ENCODE results near the gene APBB2. TPM values are rescaled to one million over a fixed set of nuclear protein-coding genes. Genes with fewer than 3 reads are reported as not detected.
A peak's percentile ranks its signal among the peaks of the same experiment; 100 is the strongest.

APBB2 gene
- total and polyA plus RNA-seq, 4 donors = 4.8 to 31.5 (median 11.2) TPM

DNA sequence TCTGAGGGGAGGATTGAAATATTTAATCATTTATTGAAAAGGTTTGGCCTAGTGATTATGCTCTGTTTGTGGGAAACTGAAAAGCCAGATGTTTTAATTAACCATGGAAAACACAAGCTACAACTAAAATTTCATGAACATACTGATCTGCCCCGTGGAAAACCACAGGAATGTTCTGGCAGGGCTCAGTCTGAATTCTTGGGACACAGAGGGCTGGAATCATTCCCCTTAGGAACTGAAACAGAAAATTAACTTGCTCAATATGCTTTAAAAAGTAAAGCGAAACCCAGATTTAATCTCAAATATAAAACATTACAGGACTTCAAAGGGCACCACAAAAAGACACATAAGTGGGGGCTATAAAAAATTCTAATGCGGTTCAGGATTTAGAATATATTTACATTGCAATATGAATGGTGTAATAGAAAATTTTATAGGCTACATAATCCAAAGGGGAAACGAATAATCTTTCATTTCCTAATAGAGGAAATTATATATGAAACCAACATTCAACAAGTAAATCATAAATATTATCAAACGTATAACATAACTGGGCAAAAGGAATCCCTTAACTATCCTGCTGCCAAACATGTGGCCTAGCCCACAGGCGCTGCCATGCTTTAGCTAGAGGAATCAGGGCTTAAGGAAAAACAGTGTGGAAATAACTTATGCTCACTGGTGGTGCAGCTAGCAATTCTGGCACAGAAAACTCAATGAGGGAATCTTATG lies 70.9 kb downstream of the APBB2 start:
- peak overlapping the region in 2 of 3 donors; percentile 6 to 15 for H3K4me3 ChIP-seq (ENCODE audit: low read depth in 1 of 3, low read length in 3 of 3)
- no peak for DNase-seq (ENCODE audit: low spot score)
- H3K9me3 ChIP-seq (ENCODE audit: control insufficient read depth in 4 of 4, low read length in 3 of 4) = no peaks in the 10 kb centered on the region
- TF ChIP-seq NR2F2 (IDR thresholded peaks at IDR 0.05) = peak; percentile 78
- TF ChIP-seq SP1 (IDR thresholded peaks at IDR 0.05) = peak; percentile 81
- peak; percentile 16 for TF ChIP-seq YY1 (IDR thresholded peaks at IDR 0.05)
- TF ChIP-seq RAD21 (IDR thresholded peaks at IDR 0.05) = peak in 1 of 2 donors; percentile 21
- TF ChIP-seq, protein P1, sequence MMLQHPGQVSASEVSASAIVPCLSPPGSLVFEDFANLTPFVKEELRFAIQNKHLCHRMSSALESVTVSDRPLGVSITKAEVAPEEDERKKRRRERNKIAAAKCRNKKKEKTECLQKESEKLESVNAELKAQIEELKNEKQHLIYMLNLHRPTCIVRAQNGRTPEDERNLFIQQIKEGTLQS (IDR thresholded peaks at IDR 0.05) = peak; percentile 44
- no peak for TF ChIP-seq RXRA (IDR thresholded peaks at IDR 0.05)
- TF ChIP-seq HNF4A (conservative IDR thresholded peaks at IDR 0.05) = peak in 1 of 2 donors; percentile 19
- peak; percentile 4 for TF ChIP-seq HNF4G (IDR thresholded peaks at IDR 0.05)
- TF ChIP-seq GABPA (IDR thresholded peaks at IDR 0.05 in 1 of 2, conservative IDR thresholded peaks at IDR 0.05 in 1 of 2) = no peak
- H3K4me1 ChIP-seq (ENCODE audit: control insufficient read depth in 4 of 4, insufficient read depth in 4 of 4, low read length in 3 of 4) = peaks cover 6 to 41% (median 30%) of the 10 kb centered on the region in 4 donors
- peak overlapping the region; percentile 24 to 45 for H3K9ac ChIP-seq (ENCODE audit: low read depth in 1 of 2, low read length in 2 of 2)
- no peaks in the 10 kb centered on the region for H3K27me3 ChIP-seq (ENCODE audit: control insufficient read depth in 4 of 4, insufficient read depth in 4 of 4, low read length in 3 of 4)
- no peaks in the 10 kb centered on the region for H3K36me3 ChIP-seq (ENCODE audit: control insufficient read depth in 4 of 4, insufficient read depth in 3 of 4, low read depth in 1 of 4, low read length in 3 of 4)
- H3K27ac ChIP-seq (ENCODE audit: low read depth in 1 of 2, low read length in 2 of 2) = peak overlapping the region; percentile 65 to 91
- WGBS = 29% methylated on average over 6 of the region's 6 CpGs

DNA sequence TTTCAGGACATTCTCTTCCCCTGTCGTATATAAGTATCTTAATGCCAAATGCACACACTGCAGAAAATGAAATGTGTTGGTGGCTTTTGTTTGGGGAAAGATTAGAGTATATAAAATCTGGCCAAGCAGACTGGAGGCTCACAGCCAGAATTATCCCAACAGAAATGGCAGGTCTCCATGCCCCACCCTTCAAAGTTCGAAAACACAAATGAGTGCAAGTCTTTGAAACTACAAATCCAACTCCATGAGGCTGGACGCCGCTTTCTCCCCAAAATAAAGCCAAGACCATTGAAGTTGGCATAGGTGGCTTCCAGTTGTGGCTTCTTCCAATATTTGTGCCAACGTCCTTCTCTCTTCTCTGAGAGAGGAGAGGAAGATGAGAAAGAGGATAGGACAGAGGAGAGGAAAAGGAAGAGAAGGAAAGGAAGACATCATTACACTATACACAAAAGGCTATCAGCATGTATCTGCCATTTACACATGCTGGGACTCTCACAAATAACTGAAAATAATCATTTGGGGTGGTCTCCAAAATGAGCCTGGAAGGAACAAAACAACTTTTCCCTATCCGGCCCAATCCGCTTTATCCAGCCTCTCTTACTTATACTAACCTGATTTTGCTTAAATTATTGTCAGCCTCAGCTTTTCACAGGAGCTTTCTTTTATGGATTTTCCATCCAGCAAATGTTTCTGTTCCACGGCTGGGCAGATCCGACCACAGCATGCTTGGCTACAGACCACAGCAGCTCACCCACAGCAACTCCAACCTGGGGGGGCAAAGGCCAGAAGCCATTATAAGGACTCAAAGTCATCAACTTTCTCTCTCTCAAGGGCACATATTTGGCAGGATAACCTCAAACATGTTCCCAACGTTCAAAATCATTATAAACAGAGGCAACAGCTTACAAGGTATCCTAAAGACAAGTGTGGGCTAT lies 71.7 kb downstream of the APBB2 start:
- H3K27ac ChIP-seq (ENCODE audit: low read depth in 1 of 2, low read length in 2 of 2) = peak overlapping the region; percentile 65 to 91
- no peaks in the 10 kb centered on the region for H3K36me3 ChIP-seq (ENCODE audit: control insufficient read depth in 4 of 4, insufficient read depth in 3 of 4, low read depth in 1 of 4, low read length in 3 of 4)
- TF ChIP-seq NR2F2 (IDR thresholded peaks at IDR 0.05) (peak; percentile 84), HNF4G (IDR thresholded peaks at IDR 0.05) (peak; percentile 22), HNF4A (conservative IDR thresholded peaks at IDR 0.05) (peak; percentile 76 to 85), RXRA (IDR thresholded peaks at IDR 0.05) (peak; percentile 37 to 55), SP1 (IDR thresholded peaks at IDR 0.05) (no peak), YY1 (IDR thresholded peaks at IDR 0.05) (peak; percentile 48)
- TF ChIP-seq, protein P2, sequence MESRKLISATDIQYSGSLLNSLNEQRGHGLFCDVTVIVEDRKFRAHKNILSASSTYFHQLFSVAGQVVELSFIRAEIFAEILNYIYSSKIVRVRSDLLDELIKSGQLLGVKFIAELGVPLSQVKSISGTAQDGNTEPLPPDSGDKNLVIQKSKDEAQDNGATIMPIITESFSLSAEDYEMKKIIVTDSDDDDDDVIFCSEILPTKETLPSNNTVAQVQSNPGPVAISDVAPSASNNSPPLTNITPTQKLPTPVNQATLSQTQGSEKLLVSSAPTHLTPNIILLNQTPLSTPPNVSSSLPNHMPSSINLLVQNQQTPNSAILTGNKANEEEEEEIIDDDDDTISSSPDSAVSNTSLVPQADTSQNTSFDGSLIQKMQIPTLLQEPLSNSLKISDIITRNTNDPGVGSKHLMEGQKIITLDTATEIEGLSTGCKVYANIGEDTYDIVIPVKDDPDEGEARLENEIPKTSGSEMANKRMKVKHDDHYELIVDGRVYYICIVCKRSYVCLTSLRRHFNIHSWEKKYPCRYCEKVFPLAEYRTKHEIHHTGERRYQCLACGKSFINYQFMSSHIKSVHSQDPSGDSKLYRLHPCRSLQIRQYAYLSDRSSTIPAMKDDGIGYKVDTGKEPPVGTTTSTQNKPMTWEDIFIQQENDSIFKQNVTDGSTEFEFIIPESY (IDR thresholded peaks at IDR 0.05) = no peak
- TF ChIP-seq, protein P3, sequence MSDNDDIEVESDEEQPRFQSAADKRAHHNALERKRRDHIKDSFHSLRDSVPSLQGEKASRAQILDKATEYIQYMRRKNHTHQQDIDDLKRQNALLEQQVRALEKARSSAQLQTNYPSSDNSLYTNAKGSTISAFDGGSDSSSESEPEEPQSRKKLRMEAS (IDR thresholded peaks at IDR 0.05) = peak; percentile 24
- H3K27me3 ChIP-seq (ENCODE audit: control insufficient read depth in 4 of 4, insufficient read depth in 4 of 4, low read length in 3 of 4) = no peaks in the 10 kb centered on the region
- WGBS = 38% methylated on average over 10 of the region's 10 CpGs
- H3K9ac ChIP-seq (ENCODE audit: low read depth in 1 of 2, low read length in 2 of 2) = peak overlapping the region in 1 of 2 donors; percentile 45
- H3K4me3 ChIP-seq (ENCODE audit: low read depth in 1 of 3, low read length in 3 of 3) = peak overlapping the region; percentile 1 to 15 (median 6)
- no peaks in the 10 kb centered on the region for H3K9me3 ChIP-seq (ENCODE audit: control insufficient read depth in 4 of 4, low read length in 3 of 4)
- peaks cover 6 to 36% (median 27%) of the 10 kb centered on the region in 4 donors for H3K4me1 ChIP-seq (ENCODE audit: control insufficient read depth in 4 of 4, insufficient read depth in 4 of 4, low read length in 3 of 4)
- no peak for DNase-seq (ENCODE audit: low spot score)

DNA sequence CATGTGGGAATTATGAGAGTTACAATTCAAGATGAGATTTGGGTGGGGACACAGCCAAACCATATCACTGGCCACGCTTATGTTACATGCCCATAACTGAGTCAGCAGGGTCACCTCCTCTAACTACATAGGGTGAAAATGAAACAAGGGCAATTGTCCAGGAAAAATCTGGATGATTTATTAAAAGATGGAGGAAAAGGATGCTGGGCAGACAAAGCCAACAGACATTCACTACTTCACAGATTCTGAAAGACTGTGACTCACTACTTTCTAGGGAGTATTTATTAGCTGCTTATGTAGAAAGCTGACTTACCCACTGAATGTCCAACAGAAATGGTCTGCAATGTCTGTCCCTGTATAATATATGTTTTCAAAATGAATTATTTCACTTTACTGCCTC lies 72.4 kb downstream of the APBB2 start:
- H3K27me3 ChIP-seq (ENCODE audit: control insufficient read depth in 4 of 4, insufficient read depth in 4 of 4, low read length in 3 of 4) = no peaks in the 10 kb centered on the region
- no peaks in the 10 kb centered on the region for H3K9me3 ChIP-seq (ENCODE audit: control insufficient read depth in 4 of 4, low read length in 3 of 4)
- no peak for DNase-seq (ENCODE audit: low spot score)
- no peak overlapping the region for H3K4me3 ChIP-seq (ENCODE audit: low read depth in 1 of 3, low read length in 3 of 3)
- no peaks in the 10 kb centered on the region for H3K36me3 ChIP-seq (ENCODE audit: control insufficient read depth in 4 of 4, insufficient read depth in 3 of 4, low read depth in 1 of 4, low read length in 3 of 4)
- 80% methylated on average over 1 of the region's 1 CpG for WGBS
- TF ChIP-seq FOXA1 (IDR thresholded peaks at IDR 0.05) (no peak), JUND (IDR thresholded peaks at IDR 0.05) (no peak), RAD21 (IDR thresholded peaks at IDR 0.05) (no peak), HNF4G (IDR thresholded peaks at IDR 0.05) (no peak), FOXA2 (IDR thresholded peaks at IDR 0.05) (no peak), RXRA (IDR thresholded peaks at IDR 0.05) (no peak), YY1 (IDR thresholded peaks at IDR 0.05) (no peak), SP1 (IDR thresholded peaks at IDR 0.05) (no peak)
- TF ChIP-seq, protein P3 (IDR thresholded peaks at IDR 0.05) = no peak
- TF ChIP-seq, protein P2 (IDR thresholded peaks at IDR 0.05) = no peak
- no peak overlapping the region for H3K27ac ChIP-seq (ENCODE audit: low read depth in 1 of 2, low read length in 2 of 2)
- H3K9ac ChIP-seq (ENCODE audit: low read depth in 1 of 2, low read length in 2 of 2) = no peak overlapping the region
- peaks cover 6 to 31% (median 25%) of the 10 kb centered on the region in 4 donors for H3K4me1 ChIP-seq (ENCODE audit: control insufficient read depth in 4 of 4, insufficient read depth in 4 of 4, low read length in 3 of 4)

All from liver (tissue), 9 donors.